ENCODE measurements around the gene TMEM72.
A peak's percentile ranks its signal among the peaks of the same experiment; 100 is the strongest.

Gene TMEM72

DNA sequence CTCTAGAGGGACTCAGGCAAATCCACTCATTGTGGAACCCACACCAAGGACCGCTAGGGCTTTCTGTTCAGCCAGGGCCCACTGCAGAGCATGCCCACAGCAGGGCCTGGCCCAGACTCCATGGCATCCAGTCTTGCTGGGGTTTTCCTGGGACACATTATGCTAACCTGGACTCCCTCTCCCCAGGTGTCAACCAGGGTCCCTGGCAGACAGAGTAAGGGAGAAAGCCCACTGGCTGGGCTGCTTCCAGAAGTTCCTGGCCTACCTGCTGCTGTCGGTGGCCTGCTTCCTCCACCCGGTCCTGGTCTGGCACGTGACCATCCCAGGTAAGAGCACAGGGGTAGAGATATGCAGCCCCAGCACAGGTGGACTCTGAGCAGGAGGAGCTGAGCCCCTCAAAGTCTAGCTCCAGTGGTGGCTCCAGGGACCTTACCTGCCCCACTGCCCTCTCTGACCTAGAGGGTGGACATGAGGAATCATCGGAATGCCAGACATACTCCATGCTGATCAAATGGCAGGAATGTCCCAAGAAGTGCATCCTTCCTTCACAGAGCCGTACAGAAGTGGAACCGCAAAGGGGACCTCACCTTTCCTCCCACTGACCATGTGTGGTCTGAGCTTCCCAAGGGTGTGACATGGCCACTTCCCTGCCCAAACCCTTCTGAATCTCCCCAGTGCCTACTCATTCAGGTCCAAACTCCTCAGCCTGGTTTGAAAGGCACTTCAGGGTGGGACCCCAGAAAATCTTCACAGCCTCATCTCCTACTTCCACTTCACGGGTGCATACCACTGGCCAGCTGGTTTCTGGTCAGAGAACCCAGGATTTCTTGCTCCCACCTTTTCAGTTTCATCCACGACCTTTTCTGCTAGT, 22.5 kb downstream of the TMEM72 start:
- DNase-seq (ENCODE audit: low read depth in 2 of 2): no peak

DNA sequence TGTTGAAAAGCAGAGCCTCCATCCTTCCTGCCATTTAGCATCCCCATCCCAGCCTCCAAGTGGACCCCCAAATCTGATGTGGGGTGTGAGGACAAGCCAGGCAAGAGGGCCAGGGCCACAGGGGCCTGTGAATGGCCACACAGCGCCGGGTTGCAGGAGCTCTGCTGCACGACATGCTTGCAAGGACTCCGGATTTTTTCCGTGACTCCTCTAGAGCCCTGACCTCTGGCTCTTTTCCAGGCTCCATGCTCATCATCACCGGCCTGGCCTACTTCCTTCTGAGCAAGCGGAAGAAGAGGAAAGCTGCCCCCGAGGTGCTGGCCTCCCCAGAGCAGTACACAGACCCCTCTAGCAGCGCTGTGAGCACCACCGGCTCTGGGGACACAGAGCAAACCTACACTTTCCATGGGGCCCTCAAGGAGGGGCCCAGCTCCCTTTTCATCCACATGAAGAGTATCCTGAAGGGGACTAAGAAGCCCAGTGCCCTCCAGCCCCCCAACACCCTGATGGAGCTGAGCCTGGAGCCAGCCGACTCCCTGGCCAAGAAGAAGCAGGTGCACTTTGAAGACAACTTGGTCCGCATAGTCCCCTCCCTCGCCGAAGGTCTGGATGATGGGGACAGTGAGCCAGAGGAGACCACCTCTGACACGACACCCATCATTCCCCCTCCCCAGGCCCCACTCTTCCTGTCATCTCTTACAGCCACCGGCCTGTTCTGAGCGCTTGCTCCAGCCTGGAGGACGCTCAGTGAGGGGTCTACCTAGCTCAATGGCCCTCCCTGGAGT, 23.5 kb downstream of the TMEM72 start:
- DNase-seq (ENCODE audit: low read depth in 2 of 2): no peak

DNA sequence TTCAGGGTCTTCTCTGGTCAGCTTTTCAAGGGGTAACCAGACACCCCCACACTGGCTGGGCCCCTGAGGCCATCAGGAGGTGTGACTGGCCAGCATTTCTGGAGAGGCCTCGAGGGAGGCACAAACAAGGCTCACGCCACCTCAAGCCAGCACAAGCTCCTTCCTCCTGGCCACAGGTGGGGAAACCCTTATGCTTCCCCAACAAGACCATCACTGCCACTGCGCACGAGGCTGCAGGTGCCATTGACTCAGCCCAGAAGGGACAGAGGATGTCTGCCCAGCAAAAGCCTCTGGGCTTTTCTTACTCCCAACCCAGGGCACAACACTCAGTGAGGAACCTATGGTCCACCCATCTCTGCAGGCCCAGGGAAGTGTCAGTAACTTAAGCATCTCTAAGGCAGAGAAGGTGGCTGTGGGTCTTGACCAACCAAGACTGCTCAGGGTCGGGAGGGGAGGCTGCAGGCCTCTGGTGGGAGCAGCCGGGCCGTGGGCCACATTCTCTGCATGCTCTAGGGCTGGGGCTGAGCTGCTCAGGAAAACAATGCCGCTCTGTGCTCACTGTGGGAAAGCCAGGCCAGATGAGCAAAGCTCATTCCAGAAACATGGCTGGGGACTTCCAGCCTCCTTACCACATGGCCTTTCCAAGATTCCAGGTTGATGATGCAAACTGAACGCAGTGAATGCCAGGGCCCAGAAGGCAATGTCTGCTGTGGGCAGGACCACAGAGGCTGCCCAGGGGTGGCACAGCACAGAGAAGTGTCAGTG, 24.2 kb downstream of the TMEM72 start:
- peak; percentile 37 to 48 for DNase-seq (ENCODE audit: low read depth in 2 of 2)

DNA sequence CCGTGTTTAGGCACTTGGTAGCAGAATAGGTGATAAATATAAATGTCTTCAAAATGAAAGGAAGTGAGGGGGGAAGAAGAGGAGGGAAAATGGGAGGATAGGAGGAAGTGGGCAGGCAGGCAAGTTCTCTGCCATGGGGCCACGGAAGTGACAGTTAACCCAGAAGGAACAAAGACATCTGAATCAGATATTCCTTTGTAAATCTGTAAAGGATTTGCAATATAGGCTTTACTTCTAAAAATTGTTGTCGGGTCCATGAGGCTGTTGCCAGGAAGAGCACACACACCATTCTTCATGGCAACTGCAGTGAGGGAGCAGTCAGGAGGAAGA, 24.8 kb downstream of the TMEM72 start:
- DNase-seq (ENCODE audit: low read depth in 2 of 2): no peak

DNA sequence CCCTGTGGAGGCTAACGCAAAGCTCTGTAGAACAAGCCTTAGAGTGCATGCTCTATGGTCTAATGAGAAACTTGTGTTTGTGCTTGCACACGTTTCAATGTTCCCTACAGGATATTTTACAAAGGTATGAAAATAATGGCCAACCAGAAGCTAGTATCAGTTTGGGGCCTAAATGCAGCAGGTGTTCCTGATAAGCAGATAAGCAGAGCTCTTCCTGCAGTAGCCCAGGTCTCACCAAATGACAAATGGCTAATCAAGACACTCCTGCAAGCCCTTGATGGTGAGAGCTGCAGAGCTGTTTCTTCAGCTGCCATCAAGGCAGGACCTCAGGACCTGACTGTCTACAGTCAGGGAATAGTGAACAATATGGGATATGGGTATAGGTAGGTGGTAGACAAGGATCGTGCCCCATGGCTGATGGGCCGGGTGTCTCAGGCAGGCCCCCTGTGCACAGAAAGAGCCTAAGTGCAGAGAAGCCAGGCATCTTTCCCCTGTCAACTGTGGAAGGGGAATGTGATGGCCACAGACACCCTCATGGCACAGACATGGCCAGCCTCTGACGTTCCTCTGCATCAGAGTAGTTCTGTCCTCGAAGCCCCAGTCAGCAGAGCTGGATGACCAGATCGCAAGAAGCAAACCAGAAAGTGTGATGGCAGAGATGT, 25.3 kb downstream of the TMEM72 start:
- DNase-seq (ENCODE audit: low read depth in 2 of 2): no peak

DNA sequence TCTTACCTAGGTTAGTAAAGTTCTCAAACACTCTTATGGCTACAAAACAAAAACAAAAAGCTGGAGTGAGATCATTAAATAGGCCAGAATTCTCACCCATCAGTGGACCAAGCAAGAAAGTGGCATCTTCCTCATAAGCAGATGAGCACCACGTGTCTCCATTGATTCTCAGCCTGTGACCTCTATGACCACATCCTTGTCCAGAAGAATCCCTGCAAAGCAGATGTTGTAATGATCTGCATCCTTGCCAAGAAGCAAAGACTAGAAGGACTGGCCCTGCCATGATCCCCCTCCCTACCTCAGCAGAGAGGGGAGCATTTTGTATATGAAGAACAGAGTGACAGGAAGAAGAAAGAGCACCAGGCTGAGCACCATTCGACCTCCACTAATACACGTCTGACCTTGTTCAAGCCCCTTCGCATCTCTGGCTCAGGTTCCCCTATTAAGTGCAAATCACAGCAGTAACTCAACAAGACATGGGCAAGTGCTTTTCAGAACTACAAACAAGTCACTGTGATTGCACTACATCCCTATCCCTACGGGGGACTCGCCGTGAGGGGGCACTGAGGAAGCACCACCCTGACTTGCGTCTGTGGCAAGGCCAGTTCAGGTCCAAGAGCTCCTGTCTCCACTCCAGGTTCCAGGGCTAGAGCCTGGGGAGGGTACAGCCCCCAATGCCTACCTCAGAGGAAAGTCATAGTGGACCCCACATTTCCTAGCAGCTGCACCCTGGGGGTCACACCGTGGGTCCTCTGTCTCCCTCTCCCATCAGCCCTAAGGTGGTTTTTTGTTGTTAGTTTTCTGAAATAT, 26.3 kb downstream of the TMEM72 start:
- DNase-seq (ENCODE audit: low read depth in 2 of 2): no peak

DNA sequence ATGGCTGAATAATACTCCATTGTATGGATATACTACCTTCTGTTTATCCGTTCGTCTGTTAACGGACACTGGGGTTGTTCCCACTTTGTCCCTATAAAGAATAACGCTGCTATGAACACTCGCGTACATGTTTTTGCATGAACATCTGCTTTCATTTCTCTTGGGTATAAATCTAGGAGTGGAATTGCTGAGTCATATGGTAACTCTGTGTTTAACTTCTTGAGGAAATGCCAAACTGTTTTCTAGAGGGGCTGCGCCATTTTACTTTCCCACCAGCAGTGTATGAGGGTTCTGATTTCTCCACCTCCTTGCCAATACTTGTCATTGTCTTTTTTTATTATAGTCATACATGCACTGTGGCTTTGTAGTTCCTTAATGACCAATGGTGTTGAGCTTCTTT, 27.8 kb downstream of the TMEM72 start:
- no peak for DNase-seq (ENCODE audit: low read depth in 2 of 2)

DNA sequence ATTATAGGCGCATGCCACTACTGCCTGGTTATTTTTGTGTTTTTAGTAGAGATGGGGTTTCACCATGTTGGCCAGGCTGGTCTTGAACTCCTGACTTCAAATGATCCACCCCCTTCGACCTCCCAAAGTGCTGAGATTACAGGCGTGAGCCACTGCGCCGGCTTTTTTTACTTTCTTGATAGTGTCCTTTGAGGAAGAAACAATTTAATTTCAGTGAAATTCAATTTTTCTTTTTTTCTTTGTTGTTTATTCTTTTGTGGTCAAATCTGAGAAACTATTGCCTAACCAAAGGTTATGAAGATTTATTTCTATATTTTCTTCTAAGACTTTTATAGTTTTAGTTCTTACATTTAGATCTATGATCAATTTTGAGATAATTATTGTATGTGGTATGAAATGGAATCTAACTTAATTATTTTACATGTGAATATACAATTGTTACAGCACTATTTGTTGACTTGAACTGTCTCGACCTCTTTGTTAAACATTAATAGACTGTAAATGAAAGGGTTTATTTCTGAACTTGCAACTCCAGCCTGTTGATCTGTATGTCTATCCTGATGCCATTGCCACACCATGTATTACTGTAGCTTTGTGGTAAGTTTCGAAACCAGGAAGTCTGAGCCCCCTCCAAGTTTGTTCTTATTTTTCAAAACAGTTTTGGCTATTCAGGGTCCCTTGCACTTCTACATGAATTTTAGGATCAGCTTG, 28.7 kb downstream of the TMEM72 start:
- DNase-seq (ENCODE audit: low read depth in 2 of 2): no peak

DNA sequence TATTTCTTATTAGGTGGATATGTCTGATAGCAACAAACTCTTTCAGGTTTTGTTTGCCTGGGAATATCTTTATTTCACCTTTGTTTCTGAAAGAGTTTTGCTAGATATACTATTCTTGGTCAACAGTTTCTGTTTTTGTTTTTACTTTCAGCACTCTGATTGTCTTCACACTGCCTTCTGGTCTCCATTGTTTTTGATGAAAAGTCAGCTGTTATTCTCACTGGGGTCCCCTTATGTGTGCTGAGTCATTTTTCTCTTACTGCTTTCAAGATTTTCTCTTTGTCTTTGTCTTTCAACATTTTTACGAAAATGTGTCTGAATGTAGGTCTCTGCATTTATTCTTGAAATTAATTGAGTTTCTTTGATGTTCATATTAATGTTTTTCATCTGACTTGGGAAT, 33.2 kb downstream of the TMEM72 start:
- no peak for DNase-seq (ENCODE audit: low read depth in 2 of 2)

DNA sequence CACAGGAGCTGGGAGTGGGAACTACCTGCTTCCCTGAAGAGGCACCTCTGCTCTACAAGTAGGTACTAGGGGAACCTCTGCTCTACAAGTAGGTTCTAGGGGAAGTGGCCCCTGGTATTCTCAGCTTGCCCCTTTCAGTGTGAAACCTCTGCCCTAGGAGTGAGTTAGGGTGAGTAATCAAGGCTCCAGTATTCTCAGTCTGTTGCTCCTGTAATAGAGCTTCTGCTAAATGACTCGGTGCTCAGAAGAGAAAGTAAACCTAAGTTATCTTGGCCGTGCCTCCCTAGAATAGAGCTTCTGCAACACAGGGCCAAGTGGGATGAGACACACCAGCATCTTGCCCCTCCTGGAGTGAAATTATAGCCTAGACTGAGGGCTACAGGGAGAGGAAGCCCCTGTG, 35.1 kb downstream of the TMEM72 start:
- DNase-seq (ENCODE audit: low read depth in 2 of 2): no peak

DNA sequence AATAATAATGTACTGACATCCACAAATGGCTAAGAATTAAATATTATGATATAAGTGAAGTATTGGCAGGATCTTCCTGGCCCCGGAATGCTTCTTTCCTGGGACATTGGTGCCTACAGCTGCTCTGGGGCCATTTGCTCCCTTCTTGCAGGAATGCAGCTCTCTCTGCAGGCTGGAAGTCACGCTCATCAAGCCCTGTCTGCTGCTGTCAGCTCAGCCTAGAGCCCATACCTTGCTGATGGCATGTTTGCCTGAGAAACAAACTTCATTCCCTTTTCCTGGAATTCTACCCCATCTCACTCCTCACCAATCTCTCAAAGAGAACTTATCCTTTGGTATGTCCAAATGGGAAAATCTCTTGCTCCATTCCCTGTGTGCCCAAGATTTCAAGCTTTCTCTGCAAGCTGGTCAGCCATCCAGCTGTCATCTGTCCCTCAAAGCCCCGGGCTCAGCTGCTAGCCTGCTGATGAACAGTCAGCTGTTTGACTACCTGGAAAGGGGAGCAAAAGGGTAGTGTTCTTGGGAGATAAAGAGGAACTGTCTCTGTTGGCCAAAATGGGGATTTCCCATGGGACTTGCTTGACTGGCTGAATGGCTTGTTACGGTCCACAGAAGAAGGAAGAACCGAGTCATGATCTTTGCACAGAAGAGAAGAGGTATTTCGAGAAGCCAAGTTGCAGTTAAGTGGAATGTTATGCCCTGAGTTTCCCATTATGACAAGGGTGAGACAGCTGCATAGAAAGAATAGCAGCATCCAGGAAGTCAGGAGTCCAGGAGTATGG, 36.4 kb downstream of the TMEM72 start:
- no peak for DNase-seq (ENCODE audit: low read depth in 2 of 2)

DNA sequence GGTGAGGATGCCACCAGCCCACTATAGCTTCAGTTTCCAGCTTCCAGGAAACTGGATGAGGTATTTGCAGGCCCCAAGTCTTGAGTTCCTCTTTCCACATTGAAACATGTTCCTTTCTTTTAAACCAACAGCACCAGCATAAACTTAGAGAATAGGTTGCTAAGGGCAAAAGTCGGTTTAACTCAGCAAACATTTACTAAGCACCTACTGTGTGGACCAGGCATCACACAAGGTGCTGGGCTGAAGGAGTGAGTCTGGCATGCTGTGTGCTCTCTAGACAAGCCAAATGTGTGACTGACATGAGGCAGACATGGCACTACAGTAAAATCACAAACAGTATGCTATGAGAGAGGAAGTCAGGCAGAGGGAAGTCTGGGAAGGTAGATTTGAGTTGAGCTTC, 37.5 kb downstream of the TMEM72 start:
- no peak for DNase-seq (ENCODE audit: low read depth in 2 of 2)

DNA sequence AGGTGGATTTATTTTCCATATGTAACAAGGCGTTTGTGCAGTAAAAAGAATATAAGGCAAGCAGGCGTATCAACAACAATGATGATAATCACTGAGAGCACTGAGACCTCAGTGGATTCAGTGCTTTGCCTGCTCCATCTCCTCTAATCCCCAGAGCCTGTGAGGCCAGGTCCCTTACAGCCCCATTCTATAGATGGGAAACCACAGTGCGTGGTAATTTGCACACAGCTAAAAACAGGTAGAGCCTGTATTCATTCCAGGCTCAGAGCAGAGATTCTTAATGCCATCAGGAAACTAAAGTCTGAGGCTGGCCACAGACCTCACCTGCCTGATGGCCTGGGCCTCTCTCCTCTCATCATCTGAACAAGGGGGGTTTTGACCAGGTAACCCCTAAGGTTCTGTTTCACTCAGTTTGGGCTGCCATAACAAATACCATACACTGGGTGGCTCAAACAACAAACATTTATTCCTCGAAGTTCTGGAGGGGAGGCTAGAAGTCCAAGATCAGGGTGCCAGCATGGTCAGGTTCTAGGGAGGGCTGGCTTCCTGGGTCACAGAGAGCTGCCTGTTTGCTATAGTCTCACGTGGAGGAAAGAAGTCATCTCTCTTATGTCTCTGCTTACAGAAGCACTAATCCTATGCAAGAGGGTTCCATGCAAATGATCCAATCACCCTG, 38.1 kb downstream of the TMEM72 start:
- DNase-seq (ENCODE audit: low read depth in 2 of 2): no peak

DNA sequence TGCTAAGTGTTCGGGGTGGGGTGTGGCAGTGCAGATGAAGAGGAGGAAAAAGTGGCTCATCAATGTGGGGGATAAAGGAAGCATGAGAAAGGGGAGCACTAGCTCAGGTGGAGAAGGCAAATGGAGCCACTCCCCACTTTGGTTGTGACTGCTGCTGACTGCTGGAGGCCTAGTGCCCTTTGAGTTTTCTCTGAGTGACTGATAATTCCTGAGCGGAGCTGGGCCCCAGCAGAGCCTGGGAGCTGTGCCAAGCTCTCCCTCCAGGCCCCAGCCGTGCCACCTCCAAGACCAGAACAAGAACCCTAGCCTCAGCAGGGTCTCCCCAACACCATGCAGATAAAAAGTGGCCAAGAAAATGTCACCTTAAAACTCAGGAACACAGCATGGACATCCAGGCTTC, 38.8 kb downstream of the TMEM72 start:
- DNase-seq (ENCODE audit: low read depth in 2 of 2): no peak

DNA sequence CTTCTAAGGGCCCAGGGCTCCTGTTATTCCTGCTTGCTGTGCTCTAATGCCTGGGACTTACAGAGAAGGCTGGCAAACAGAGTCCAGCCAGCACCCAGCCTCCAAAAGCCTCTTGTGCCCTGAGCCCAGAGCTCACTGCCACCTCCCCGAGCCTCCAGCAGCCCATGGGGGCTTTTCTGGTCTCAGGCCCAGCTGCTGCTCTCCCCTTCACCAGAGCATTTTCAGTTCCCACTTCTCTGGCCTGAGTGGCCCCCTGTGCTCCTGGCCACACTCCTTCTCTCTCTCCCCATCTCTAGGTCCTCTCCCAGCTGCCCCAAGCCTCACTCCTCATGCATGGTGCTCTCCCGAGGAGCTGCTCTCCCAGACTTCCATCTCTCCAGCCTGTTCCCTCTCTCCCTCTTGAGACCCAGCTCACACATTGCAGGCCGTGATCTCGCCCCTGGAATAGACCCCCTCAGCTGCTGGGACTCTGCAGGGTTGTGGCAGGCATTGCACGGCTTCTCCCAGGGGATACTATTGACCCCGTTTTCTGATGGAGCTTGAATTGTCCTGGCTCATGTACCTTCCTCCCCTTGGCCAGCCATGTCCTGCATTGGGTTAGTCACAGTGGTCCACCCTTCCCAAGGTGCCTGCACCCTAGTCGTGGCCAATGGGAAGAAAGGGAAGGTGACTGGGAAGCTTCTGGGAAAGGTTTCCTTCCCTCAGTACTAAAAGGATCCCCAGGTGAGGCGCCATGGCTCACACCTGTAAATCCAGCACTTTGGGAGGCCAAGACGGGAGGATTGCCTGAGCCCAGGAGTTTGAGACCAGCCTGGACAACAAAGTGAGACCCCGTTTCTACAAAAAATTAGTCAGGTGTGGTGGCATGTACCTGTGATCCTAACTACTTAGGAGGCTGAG, 39.4 kb downstream of the TMEM72 start:
- DNase-seq (ENCODE audit: low read depth in 2 of 2): no peak

DNA sequence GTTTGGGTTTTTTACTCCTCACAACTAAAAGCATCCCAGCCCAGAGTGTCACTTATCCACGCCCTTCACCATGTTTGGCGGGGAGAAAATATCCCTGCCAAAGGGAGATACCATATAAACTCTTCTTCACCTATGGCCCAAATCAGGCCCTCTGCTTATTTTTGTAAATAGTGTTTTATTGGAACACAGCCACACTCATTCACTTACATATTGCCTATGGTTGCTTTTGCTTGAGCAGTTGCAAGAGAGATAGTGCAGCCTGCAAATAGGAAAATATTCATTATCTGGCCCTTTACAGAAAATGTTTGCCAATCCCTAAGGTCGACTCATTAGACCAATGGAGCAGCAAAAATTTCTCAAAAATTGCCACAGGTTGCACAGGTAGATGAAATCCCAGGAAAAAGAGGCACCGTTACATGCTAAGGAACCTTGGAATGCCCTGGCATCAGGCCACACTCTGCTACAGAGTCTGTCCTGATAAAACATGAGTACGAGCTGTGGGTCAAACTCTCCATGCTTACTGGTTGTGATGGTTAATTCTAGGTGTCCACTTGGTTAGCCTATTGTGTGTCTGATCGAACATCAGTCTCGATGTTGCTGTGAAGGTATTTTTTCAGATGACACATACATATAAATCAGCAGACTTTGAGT, 40.6 kb downstream of the TMEM72 start:
- no peak for DNase-seq (ENCODE audit: low read depth in 2 of 2)

DNA sequence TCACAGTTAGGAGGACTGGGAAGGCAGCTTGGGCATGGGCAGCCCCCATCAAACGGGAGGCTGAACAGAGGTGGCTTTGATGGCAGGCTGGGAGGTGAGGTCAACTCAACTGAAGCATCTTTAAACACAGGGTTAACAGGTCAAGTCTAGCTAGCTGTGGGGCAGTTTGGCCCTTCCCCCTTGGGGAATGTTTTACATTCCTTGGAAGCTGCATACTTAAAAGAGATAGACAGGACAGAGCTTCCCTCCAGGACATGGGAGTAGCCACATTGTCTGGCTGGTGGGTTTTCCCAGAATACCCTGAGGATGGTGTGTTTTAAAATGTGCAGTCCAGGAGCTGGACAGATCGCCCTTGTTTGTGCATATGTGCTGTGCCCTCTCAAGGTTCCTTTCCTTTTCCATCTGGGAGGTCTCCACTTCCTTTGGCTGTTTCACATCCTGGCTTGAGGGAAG, 41.7 kb downstream of the TMEM72 start:
- DNase-seq (ENCODE audit: low read depth in 2 of 2): no peak

Data from fibroblast of skin of left quadriceps (primary cell).